Left hindlimb (tissue), 1 donor: Measurements from ENCODE around the gene DTNBP1.

ENCODE experiments used
- DNase-seq: peaks from one replicate; pipeline ENCODE4 v3.0.0-alpha.2; 2018

DTNBP1 gene

GRCh38 chr6:15498640-15499039, 164.2 kb downstream of the DTNBP1 start:
- no peak for DNase-seq

- no peak for DNase-seq
Measured at GRCh38 chr6:15496345-15497131, 166.3 kb downstream of the DTNBP1 start.

- peak; percentile 67 for DNase-seq
Measured at GRCh38 chr6:15495375-15495901, 167.4 kb downstream of the DTNBP1 start.

- no peak for DNase-seq
Measured at GRCh38 chr6:15493437-15494168, 169.2 kb downstream of the DTNBP1 start.

GRCh38 chr6:15491986-15492269, 170.9 kb downstream of the DTNBP1 start:
- no peak for DNase-seq

- peak; percentile 70 for DNase-seq
Measured at GRCh38 chr6:15491255-15491985, 171.4 kb downstream of the DTNBP1 start.

GRCh38 chr6:15490242-15491100, 172.4 kb downstream of the DTNBP1 start:
- no peak for DNase-seq

- peak; percentile 23 for DNase-seq
Measured at GRCh38 chr6:15489261-15489962, 173.4 kb downstream of the DTNBP1 start.

GRCh38 chr6:15487262-15487661, 175.6 kb downstream of the DTNBP1 start:
- DNase-seq, result no peak

- DNase-seq, result no peak
Measured at GRCh38 chr6:15485936-15486335, 176.9 kb downstream of the DTNBP1 start.

- no peak for DNase-seq
Measured at GRCh38 chr6:15484821-15485220, 178.0 kb downstream of the DTNBP1 start.

GRCh38 chr6:15484140-15484539, 178.7 kb downstream of the DTNBP1 start:
- DNase-seq, result no peak

- DNase-seq, result no peak
Measured at GRCh38 chr6:15483060-15483459, 179.8 kb downstream of the DTNBP1 start.

GRCh38 chr6:15481390-15482291, 181.2 kb downstream of the DTNBP1 start:
- no peak for DNase-seq

GRCh38 chr6:15480525-15480924, 182.3 kb downstream of the DTNBP1 start:
- no peak for DNase-seq

- DNase-seq, result no peak
Measured at GRCh38 chr6:15479761-15480160, 183.1 kb downstream of the DTNBP1 start.

GRCh38 chr6:15477746-15478145, 185.1 kb downstream of the DTNBP1 start:
- DNase-seq, result no peak

GRCh38 chr6:15476631-15477380, 186.0 kb downstream of the DTNBP1 start:
- no peak for DNase-seq

- DNase-seq, result no peak
Measured at GRCh38 chr6:15475872-15476271, 187.0 kb downstream of the DTNBP1 start.

- DNase-seq, result no peak
Measured at GRCh38 chr6:15475261-15475660, 187.6 kb downstream of the DTNBP1 start.
